ENCODE results near the gene ENPP3. TPM values are rescaled to one million over a fixed set of nuclear protein-coding genes. Genes with fewer than 3 reads are reported as not detected.

The ENPP3 gene
- polyA plus RNA-seq, 1 donor from 2014 or later, result 0.50 TPM

GRCh38 chr6:131764350-131764749 lies 127.2 kb downstream of the ENPP3 start:
- Histone ChIP-seq H4K20me1 (ENCODE audit: insufficient read depth) (no peaks in the 10 kb centered on the region), H3K9ac (ENCODE audit: low read length) (no peak overlapping the region), H3K4me3 (ENCODE audit: low read length) (no peak overlapping the region), H3K4me2 (ENCODE audit: low read length) (no peak overlapping the region), H3F3A (ENCODE audit: insufficient read depth, low read length, poor library complexity, severe bottlenecking) (no peaks in the 10 kb centered on the region), H3K27ac (ENCODE audit: low read length) (no peak overlapping the region), H3K9me3 (ENCODE audit: low read length) (no peaks in the 10 kb centered on the region), H3K9me2 (ENCODE audit: insufficient read depth, low read length) (no peaks in the 10 kb centered on the region), H2AFZ (ENCODE audit: low read depth, low read length) (no peak overlapping the region), H3K27me3 (ENCODE audit: insufficient read depth, low read depth, low read length) (no peaks in the 10 kb centered on the region), H3K36me3 (ENCODE audit: insufficient read depth, low read length) (no peaks in the 10 kb centered on the region), H3K79me2 (replicated peaks; ENCODE audit: insufficient read depth, low read length) (no peaks in the 10 kb centered on the region)
- no peak for TF ChIP-seq TAF1 (IDR thresholded peaks at IDR 0.05; ENCODE audit: low read depth)
- no peak for TF ChIP-seq REST (IDR thresholded peaks at IDR 0.05; ENCODE audit: borderline replicate concordance)
- TF ChIP-seq RAD21 (conservative IDR thresholded peaks at IDR 0.05), result no peak

GRCh38 chr6:131765081-131765803 lies 128.1 kb downstream of the ENPP3 start:
- H3K4me3 ChIP-seq (ENCODE audit: low read length), result no peak overlapping the region
- no peak overlapping the region for H3K9ac ChIP-seq (ENCODE audit: low read length)
- H3K4me2 ChIP-seq (ENCODE audit: low read length), result no peak overlapping the region
- H3K9me3 ChIP-seq (ENCODE audit: low read length), result no peaks in the 10 kb centered on the region
- no peaks in the 10 kb centered on the region for H4K20me1 ChIP-seq (ENCODE audit: insufficient read depth)
- TF ChIP-seq POLR2AphosphoS5 (IDR thresholded peaks at IDR 0.05) (no peak), REST (IDR thresholded peaks at IDR 0.05; ENCODE audit: borderline replicate concordance) (no peak), SMC3 (conservative IDR thresholded peaks at IDR 0.05; ENCODE audit: poor library complexity) (no peak), MXI1 (conservative IDR thresholded peaks at IDR 0.05; ENCODE audit: poor library complexity, severe bottlenecking) (no peak), TAF1 (IDR thresholded peaks at IDR 0.05; ENCODE audit: low read depth) (no peak), EP300 (conservative IDR thresholded peaks at IDR 0.05; ENCODE audit: poor library complexity, severe bottlenecking) (no peak), CTCF (IDR thresholded peaks at IDR 0.05; ENCODE audit: poor library complexity, severe bottlenecking) (no peak), RAD21 (conservative IDR thresholded peaks at IDR 0.05) (no peak), EZH2 (IDR thresholded peaks at IDR 0.05; ENCODE audit: borderline replicate concordance, insufficient read depth, low read length, poor library complexity, severe bottlenecking) (no peak)
- H3F3A ChIP-seq (ENCODE audit: insufficient read depth, low read length, poor library complexity, severe bottlenecking), result no peaks in the 10 kb centered on the region
- no peaks in the 10 kb centered on the region for H3K36me3 ChIP-seq (ENCODE audit: insufficient read depth, low read length)
- no peak overlapping the region for H2AFZ ChIP-seq (ENCODE audit: low read depth, low read length)
- H3K27ac ChIP-seq (ENCODE audit: low read length), result no peak overlapping the region
- no peaks in the 10 kb centered on the region for H3K27me3 ChIP-seq (ENCODE audit: insufficient read depth, low read depth, low read length)
- H3K79me2 ChIP-seq (replicated peaks; ENCODE audit: insufficient read depth, low read length), result no peaks in the 10 kb centered on the region
- no peaks in the 10 kb centered on the region for H3K9me2 ChIP-seq (ENCODE audit: insufficient read depth, low read length)
